Left lung (tissue), 10 donors: ENCODE measurements around the gene ERBB4. TPM values are rescaled to one million over a fixed set of nuclear protein-coding genes. Genes with fewer than 3 reads are reported as not detected.

Experiments used
- ATAC-seq: fragments of 200-7000 bp; cut with Tn5 transposase; one replicate; pipeline ENCODE4 v1.9.1; 2020; ENCODE audit warnings: moderate library complexity
- DNase-seq, 4 donors: peaks; one replicate each; pipeline ENCODE4 v3.0.0-alpha.2; 2013 to 2020
- H3K27ac ChIP-seq, 2 donors: fragments of 200-600 bp; sonication (generic) in 1 of 2; one replicate each; pipeline versions ENCODE4 v1.5.0 to v1.8.0; 2020 to 2021
- H3K27me3 ChIP-seq, 2 donors: fragments of 200-600 bp; sonication (generic) in 1 of 2; one replicate each; pipeline versions ENCODE4 v1.5.0 to v1.8.0; 2020 to 2021
- H3K36me3 ChIP-seq, 2 donors: fragments of 200-600 bp; sonication (generic) in 1 of 2; one replicate each; pipeline versions ENCODE4 v1.5.0 to v1.8.0; 2020 to 2021
- H3K4me1 ChIP-seq, 2 donors: fragments of 200-600 bp; one replicate each; pipeline ENCODE4 v1.8.0; 2021
- H3K4me3 ChIP-seq, 2 donors: fragments of 200-600 bp; sonication (generic) in 1 of 2; one replicate each; pipeline versions ENCODE4 v1.5.0 to v1.8.0; 2020 to 2021; ENCODE audit warnings: mild to moderate bottlenecking in 1 of 2
- H3K9me3 ChIP-seq, 2 donors: fragments of 200-600 bp; sonication (generic) in 1 of 2; one replicate each; pipeline versions ENCODE4 v1.5.0 to v1.8.0; 2020 to 2021
- CTCF ChIP-seq, 2 donors: fragments of 200-600 bp; sonication (generic) in 1 of 2; IDR thresholded peaks; one replicate each; pipeline versions ENCODE4 v1.5.0 to v1.8.0; 2021; ENCODE audit warnings: antibody characterized with exemption in 2 of 2
- intact Hi-C, 2 donors: fragments of 100-400 bp; cut with DNase I; formaldehyde crosslinking; loops; one replicate each; pipeline versions ENCODE4 v1.11.2 to v1.14.2; 2022
- polyA plus RNA-seq, 6 donors: library from polyadenylated mRNA; unstranded; fragments of 120-200 nt; gene quantifications; one replicate each; pipeline ENCODE4 v1.2.1, GENCODE V29; 2013; ENCODE audit not compliant: insufficient read length in 6 of 6
- total RNA-seq, 2 donors: library from RNA; stranded (reverse); fragmentation: NEBNext Ultra II Directional; extraction: Animal tissue kit (Norgen Biotek cat#: 25700); gene quantifications; one replicate each; pipeline ENCODE4 v1.2.1, GENCODE V29; 2021
- donor health status: DM: no; HTN: yes; CAD: no.
- donor health status: DM: no; HTN: no; CAD: no.

ERBB4 gene
- total and polyA plus RNA-seq, 8 donors, result 0.89 to 16.0 (median 1.4) TPM

- no peak overlapping the region for H3K27ac ChIP-seq
- DNase-seq (no peak), ATAC-seq (no peak)
- no peaks in the 10 kb centered on the region for H3K27me3 ChIP-seq
- intact Hi-C loops, result no loop called here
- H3K9me3 ChIP-seq, result no peaks in the 10 kb centered on the region
- H3K4me1 ChIP-seq, result no peaks in the 10 kb centered on the region
- H3K36me3 ChIP-seq, result no peaks in the 10 kb centered on the region
- no peak overlapping the region for H3K4me3 ChIP-seq
- TF ChIP-seq CTCF (IDR thresholded peaks at IDR 0.05), result no peak
These were observed 261.8 kb downstream of the ERBB4 start for GRCh38 chr2:212276813-212277212.

- Histone ChIP-seq H3K27me3 (no peaks in the 10 kb centered on the region), H3K9me3 (no peaks in the 10 kb centered on the region), H3K4me3 (no peak overlapping the region), H3K36me3 (no peaks in the 10 kb centered on the region), H3K4me1 (no peaks in the 10 kb centered on the region), H3K27ac (no peak overlapping the region)
- no peak for DNase-seq
- intact Hi-C loops, result no loop called here
- no peak for TF ChIP-seq CTCF (IDR thresholded peaks at IDR 0.05)
- ATAC-seq, result no peak
These were observed 264.4 kb downstream of the ERBB4 start for GRCh38 chr2:212274215-212274614.

- H3K27me3 ChIP-seq, result no peaks in the 10 kb centered on the region
- TF ChIP-seq CTCF (IDR thresholded peaks at IDR 0.05), result no peak
- no peaks in the 10 kb centered on the region for H3K36me3 ChIP-seq
- no peaks in the 10 kb centered on the region for H3K9me3 ChIP-seq
- no peaks in the 10 kb centered on the region for H3K4me1 ChIP-seq
- no peak overlapping the region for H3K4me3 ChIP-seq
- no peak overlapping the region for H3K27ac ChIP-seq
- ATAC-seq (no peak), DNase-seq (no peak)
- intact Hi-C loops, result no loop called here
These were observed 267.0 kb downstream of the ERBB4 start for GRCh38 chr2:212271583-212271982.

- no peak overlapping the region for H3K4me3 ChIP-seq
- no peaks in the 10 kb centered on the region for H3K4me1 ChIP-seq
- H3K27ac ChIP-seq, result no peak overlapping the region
- H3K27me3 ChIP-seq, result no peaks in the 10 kb centered on the region
- H3K9me3 ChIP-seq, result no peaks in the 10 kb centered on the region
- DNase-seq (no peak), ATAC-seq (no peak)
- no peak for TF ChIP-seq CTCF (IDR thresholded peaks at IDR 0.05)
- H3K36me3 ChIP-seq, result no peaks in the 10 kb centered on the region
- intact Hi-C loops, result no loop called here
These were observed 269.6 kb downstream of the ERBB4 start for GRCh38 chr2:212269005-212269404.

GRCh38 chr2:212266297-212266696 is 272.3 kb downstream of the ERBB4 start:
- no peak for DNase-seq
- H3K27me3 ChIP-seq, result no peaks in the 10 kb centered on the region
- H3K36me3 ChIP-seq, result no peaks in the 10 kb centered on the region
- H3K4me1 ChIP-seq, result no peaks in the 10 kb centered on the region
- H3K9me3 ChIP-seq, result no peaks in the 10 kb centered on the region
- H3K27ac ChIP-seq, result no peak overlapping the region
- no peak overlapping the region for H3K4me3 ChIP-seq
- intact Hi-C loops, result no loop called here
- no peak for TF ChIP-seq CTCF (IDR thresholded peaks at IDR 0.05)
- ATAC-seq, result no peak
